OCI-LY7 (cell line): Measurements from ENCODE around the gene STX11. TPM values are rescaled to one million over a fixed set of nuclear protein-coding genes. Genes with fewer than 3 reads are reported as not detected.

Experiments used
- BruUV-seq: library from RNA; stranded (reverse); fragments of 400-500 nt; replicated peaks from 2 replicates; lab custom pipeline; 2021; lab: Mats Ljungman, UMichigan
- CTCF ChIA-PET: fragments of 300-600 bp; sonication (Branson Sonifier 250); formaldehyde crosslinking; loops from one replicate; lab custom pipeline; 2022; ENCODE audit warnings: antibody characterized with exemption; ENCODE audit not compliant: unreplicated experiment; lab: Charles Lee
- POLR2A ChIA-PET: fragments of 300-600 bp; sonication (Branson Sonifier 250); formaldehyde crosslinking; loops from one replicate; lab custom pipeline; 2022; ENCODE audit warnings: antibody characterized with exemption; lab: Charles Lee
- DNase-seq: peaks from one replicate; pipeline ENCODE4 v3.0.0-alpha.2; 2015; ENCODE audit warnings: low spot score
- H2AFZ ChIP-seq: fragments of 200-600 bp; sonication (generic), shearing (Covaris generic); 2 replicates; pipeline ENCODE4 v1.6.1; 2014; ENCODE audit warnings: mild to moderate bottlenecking, antibody characterized with exemption, low read length, moderate library complexity
- H3K27ac ChIP-seq: fragments of 200-600 bp; sonication (generic); 2 replicates; pipeline ENCODE4 v1.5.1; 2014; ENCODE audit warnings: mixed run types, low read depth, mild to moderate bottlenecking, moderate library complexity, low read length, inconsistent platforms; ENCODE audit not compliant: poor library complexity, severe bottlenecking
- H3K36me3 ChIP-seq: fragments of 200-600 bp; sonication (generic); 2 replicates; pipeline ENCODE4 v1.6.1; 2014; ENCODE audit warnings: mild to moderate bottlenecking, antibody characterized with exemption, low read length, moderate library complexity, mixed read lengths; ENCODE audit not compliant: insufficient read depth
- H3K4me1 ChIP-seq: fragments of 200-600 bp; sonication (generic); 2 replicates; pipeline ENCODE4 v1.5.1; 2014; ENCODE audit warnings: mild to moderate bottlenecking, low read length; ENCODE audit not compliant: insufficient read depth, poor library complexity, severe bottlenecking
- H3K4me2 ChIP-seq: fragments of 200-600 bp; sonication (generic); 2 replicates; pipeline ENCODE4 v1.6.1; 2014; ENCODE audit warnings: mild to moderate bottlenecking, low read length
- H3K4me3 ChIP-seq: fragments of 200-600 bp; sonication (generic); 2 replicates; pipeline ENCODE4 v1.5.1; 2014; ENCODE audit warnings: mild to moderate bottlenecking, low read depth, low read length; ENCODE audit not compliant: poor library complexity, severe bottlenecking
- H3K79me2 ChIP-seq: fragments of 200-600 bp; sonication (generic); 2 replicates; pipeline ENCODE4 v1.6.1; 2016; ENCODE audit warnings: low read depth, mild to moderate bottlenecking, low read length, moderate library complexity, mixed read lengths; ENCODE audit not compliant: insufficient read depth
- H3K9me2 ChIP-seq: fragments of 200-600 bp; sonication (generic); 2 replicates; pipeline ENCODE4 v1.6.1; 2016; ENCODE audit warnings: mild to moderate bottlenecking, low read length, mixed read lengths; ENCODE audit not compliant: insufficient read depth
- H3K9me3 ChIP-seq: fragments of 200-600 bp; sonication (generic); 2 replicates; pipeline ENCODE4 v1.6.1; 2014; ENCODE audit warnings: mild to moderate bottlenecking, mixed run types, low read length, mixed read lengths
- H4K20me1 ChIP-seq: fragments of 200-600 bp; sonication (generic); 2 replicates; pipeline ENCODE4 v1.6.1; 2014; ENCODE audit warnings: mild to moderate bottlenecking, antibody characterized with exemption, low read length, moderate library complexity, mixed read lengths; ENCODE audit not compliant: insufficient read depth
- EZH2phosphoT487 ChIP-seq: fragments of 200-600 bp; sonication (generic); IDR thresholded peaks from 2 replicates; pipeline ENCODE4 v1.6.1; 2018; ENCODE audit warnings: low read depth, borderline replicate concordance, mild to moderate bottlenecking, mixed run types, antibody characterized with exemption, low read length, moderate library complexity, mixed read lengths
- intact Hi-C: fragments of 100-400 bp; cut with micrococcal nuclease; formaldehyde crosslinking; loops from one replicate; pipeline ENCODE4 v1.10.0; 2022; ENCODE audit not compliant: unreplicated experiment
- total RNA-seq, 2 experiments: library from RNA; depleted of rRNA in 1 of 2; stranded (reverse); fragments of >200 nt in 1 of 2; shearing (Covaris generic) in 1 of 2; gene quantifications; 2 replicates each; pipeline ENCODE4 v1.2.3, GENCODE V29; 2014 to 2022
- TF ChIP-seq, protein P1 (sequence below): fragments of 200-600 bp; sonication (generic); conservative IDR thresholded peaks from 2 replicates; pipeline ENCODE4 v1.5.1; 2014; ENCODE audit warnings: mild to moderate bottlenecking, antibody characterized with exemption, low read length, moderate library complexity, mixed read lengths

STX11 gene
- total RNA-seq, 2 experiments from 2014 or later: 0.16 to 1.1 TPM

DNA sequence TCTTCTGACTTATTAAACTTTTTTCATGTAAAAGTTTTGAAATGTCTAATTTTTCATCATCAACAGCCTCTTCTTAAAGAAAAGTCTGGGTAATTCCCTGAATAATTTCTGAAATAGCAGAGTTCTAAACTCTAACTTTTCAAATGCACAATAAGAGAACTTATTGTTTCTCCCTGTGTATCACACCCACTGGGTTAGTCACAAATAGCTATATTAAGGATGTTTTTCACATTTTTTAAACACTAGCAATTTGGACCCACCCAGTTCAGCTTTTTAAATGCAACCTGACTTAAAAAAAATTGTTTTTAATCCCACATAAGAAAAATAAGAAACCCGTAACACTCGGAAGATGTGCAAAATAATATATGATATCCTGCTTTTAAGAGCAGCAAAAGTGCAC lies 73.4 kb downstream of the STX11 start:
- no peaks in the 10 kb centered on the region for H3K9me2 ChIP-seq
- no peaks in the 10 kb centered on the region for H4K20me1 ChIP-seq
- H3K9me3 ChIP-seq: no peaks in the 10 kb centered on the region
- no peak overlapping the region for H3K4me3 ChIP-seq
- DNase-seq: no peak
- H3K36me3 ChIP-seq: no peaks in the 10 kb centered on the region
- H3K79me2 ChIP-seq: no peaks in the 10 kb centered on the region
- POLR2A ChIA-PET: interaction anchor here (0.6 kb wide), 1 partner anchor 112 kb away, joined by 3 read pairs; no protein-coding TSS in a partner anchor
- H3K4me2 ChIP-seq: no peak overlapping the region
- no peaks in the 10 kb centered on the region for H3K4me1 ChIP-seq
- no peak overlapping the region for H2AFZ ChIP-seq
- CTCF ChIA-PET: no interaction called here
- no TSS peak for BruUV-seq
- no peak overlapping the region for H3K27ac ChIP-seq
- intact Hi-C loops: no loop called here
- TF ChIP-seq, protein P1, sequence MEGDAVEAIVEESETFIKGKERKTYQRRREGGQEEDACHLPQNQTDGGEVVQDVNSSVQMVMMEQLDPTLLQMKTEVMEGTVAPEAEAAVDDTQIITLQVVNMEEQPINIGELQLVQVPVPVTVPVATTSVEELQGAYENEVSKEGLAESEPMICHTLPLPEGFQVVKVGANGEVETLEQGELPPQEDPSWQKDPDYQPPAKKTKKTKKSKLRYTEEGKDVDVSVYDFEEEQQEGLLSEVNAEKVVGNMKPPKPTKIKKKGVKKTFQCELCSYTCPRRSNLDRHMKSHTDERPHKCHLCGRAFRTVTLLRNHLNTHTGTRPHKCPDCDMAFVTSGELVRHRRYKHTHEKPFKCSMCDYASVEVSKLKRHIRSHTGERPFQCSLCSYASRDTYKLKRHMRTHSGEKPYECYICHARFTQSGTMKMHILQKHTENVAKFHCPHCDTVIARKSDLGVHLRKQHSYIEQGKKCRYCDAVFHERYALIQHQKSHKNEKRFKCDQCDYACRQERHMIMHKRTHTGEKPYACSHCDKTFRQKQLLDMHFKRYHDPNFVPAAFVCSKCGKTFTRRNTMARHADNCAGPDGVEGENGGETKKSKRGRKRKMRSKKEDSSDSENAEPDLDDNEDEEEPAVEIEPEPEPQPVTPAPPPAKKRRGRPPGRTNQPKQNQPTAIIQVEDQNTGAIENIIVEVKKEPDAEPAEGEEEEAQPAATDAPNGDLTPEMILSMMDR: no peak
- no peak for TF ChIP-seq EZH2phosphoT487

DNA sequence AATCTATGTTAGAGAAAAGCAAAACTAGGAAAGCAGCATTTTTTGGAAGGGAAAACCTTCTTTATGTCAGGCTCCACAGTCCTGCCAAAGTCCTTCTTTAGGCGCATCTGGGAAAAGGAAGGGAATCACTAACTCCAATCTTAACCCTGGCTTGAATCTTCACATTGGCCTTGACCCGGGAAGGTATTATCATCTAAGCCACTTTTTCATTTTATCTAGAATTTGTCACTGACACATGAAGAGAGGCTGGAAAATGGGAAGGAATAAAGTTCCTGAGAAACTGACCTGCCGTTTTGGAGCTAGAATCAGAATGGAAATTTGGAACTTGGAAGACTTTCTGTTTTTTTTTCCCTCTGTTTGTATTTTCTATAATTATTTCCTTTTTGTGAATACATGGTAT lies 81.4 kb downstream of the STX11 start:
- Histone ChIP-seq H3K9me2 (no peaks in the 10 kb centered on the region), H2AFZ (no peak overlapping the region), H3K4me1 (no peaks in the 10 kb centered on the region), H4K20me1 (no peaks in the 10 kb centered on the region), H3K4me3 (no peak overlapping the region), H3K27ac (no peak overlapping the region), H3K36me3 (no peaks in the 10 kb centered on the region), H3K79me2 (no peaks in the 10 kb centered on the region), H3K4me2 (no peak overlapping the region), H3K9me3 (no peaks in the 10 kb centered on the region)
- TF ChIP-seq, protein P1: no peak
- no peak for TF ChIP-seq EZH2phosphoT487
- CTCF ChIA-PET: interaction anchor here (0.9 kb wide), 1 partner anchor 14 kb away, joined by 3 read pairs; no protein-coding TSS in a partner anchor
- BruUV-seq: no TSS peak
- no peak for DNase-seq
- intact Hi-C loops: no loop called here
- POLR2A ChIA-PET: interaction anchor here (0.7 kb wide), 1 partner anchor 36 kb away, joined by 3 read pairs; no protein-coding TSS in a partner anchor

- no peaks in the 10 kb centered on the region for H3K4me1 ChIP-seq
- H3K4me3 ChIP-seq: no peak overlapping the region
- intact Hi-C loops: no loop called here
- no peaks in the 10 kb centered on the region for H3K36me3 ChIP-seq
- BruUV-seq: no TSS peak
- ChIA-PET POLR2A (interaction anchor here (0.6 to 0.7 kb wide), 2 partner anchors 37 to 147 kb away, joined by 3 read pairs; no protein-coding TSS in a partner anchor), CTCF (interaction anchor here (0.9 kb wide), 1 partner anchor 13 kb away, joined by 3 read pairs; no protein-coding TSS in a partner anchor)
- no peak overlapping the region for H3K27ac ChIP-seq
- H3K9me2 ChIP-seq: no peaks in the 10 kb centered on the region
- no peak for TF ChIP-seq EZH2phosphoT487
- TF ChIP-seq, protein P1: no peak
- H2AFZ ChIP-seq: no peak overlapping the region
- no peak for DNase-seq
- no peaks in the 10 kb centered on the region for H4K20me1 ChIP-seq
- H3K79me2 ChIP-seq: no peaks in the 10 kb centered on the region
- no peaks in the 10 kb centered on the region for H3K9me3 ChIP-seq
- no peak overlapping the region for H3K4me2 ChIP-seq
These were observed 82.0 kb downstream of the STX11 start for GRCh38 chr6:144232176-144232831.
